NOMO-1 treated with DMSO at 0.1 percent for 48 hours (cell line): Measurements from ENCODE around the gene HMX2.
"Not testable (repeated sequence)": the region's sequence is repeated elsewhere in the genome, so short reads cannot be mapped to it uniquely, and the experiment has no call there.

ENCODE experiments used
- DNase-seq: peaks from one replicate; lab custom pipeline; 2025; ENCODE audit not compliant: unreplicated experiment; lab: John Stamatoyannopoulos, UW

Gene HMX2

DNA sequence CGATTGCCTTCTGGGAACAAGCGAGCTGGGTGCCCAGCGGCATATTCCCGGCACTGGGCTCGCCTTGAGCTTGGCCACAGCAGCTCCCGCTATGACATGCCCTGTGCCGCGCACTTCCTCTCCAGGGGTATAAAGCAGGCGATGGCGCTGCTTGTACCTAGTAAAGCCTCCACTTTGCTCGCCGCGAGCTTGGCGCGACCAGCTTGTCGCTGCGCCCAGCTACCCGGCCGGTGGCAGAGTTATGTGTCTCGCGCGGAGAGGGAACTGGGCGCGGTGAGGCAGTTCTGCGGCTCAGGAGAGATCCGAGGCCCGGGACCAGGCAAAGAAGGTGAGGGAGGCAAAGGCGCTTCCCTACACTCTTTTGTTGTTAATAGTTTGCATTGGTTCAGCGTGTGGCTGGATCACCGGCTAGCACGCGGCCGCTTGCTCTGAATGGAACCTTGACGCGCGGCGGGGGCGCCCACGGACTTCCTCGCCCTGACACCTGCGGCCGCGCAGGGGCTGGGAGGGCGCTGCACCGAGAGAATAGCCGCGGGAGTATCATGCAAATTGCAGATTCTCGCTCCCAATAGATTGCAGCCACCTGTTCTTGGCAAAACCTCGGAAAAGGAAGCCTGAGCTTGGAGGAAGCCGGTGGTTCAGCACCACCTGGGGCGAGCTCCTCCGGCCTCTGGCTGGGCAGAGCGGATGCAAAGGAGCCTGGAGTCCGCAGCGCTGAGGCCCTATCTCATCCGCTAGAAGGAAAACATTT lies 3.2 kb downstream of the HMX2 start:
- DNase-seq: peak; percentile 38

DNA sequence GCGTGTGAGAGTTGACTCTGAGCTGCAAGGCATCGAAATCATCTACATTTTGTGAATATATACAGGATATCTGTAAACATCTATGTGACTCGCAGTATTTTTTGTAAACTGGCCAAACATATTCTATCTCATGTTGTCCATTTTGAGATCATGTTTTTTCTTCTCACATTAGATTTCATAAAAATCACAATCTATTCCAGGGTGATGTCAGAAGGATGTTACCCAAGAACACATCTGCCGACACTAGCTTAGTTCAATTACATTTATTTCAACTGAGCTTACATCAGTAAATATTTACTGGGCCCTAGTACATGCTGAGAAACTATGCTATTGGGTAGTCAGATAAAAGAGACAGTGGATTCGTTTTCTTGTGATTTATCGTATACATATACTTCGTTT lies 3.8 kb downstream of the HMX2 start:
- no peak for DNase-seq

DNA sequence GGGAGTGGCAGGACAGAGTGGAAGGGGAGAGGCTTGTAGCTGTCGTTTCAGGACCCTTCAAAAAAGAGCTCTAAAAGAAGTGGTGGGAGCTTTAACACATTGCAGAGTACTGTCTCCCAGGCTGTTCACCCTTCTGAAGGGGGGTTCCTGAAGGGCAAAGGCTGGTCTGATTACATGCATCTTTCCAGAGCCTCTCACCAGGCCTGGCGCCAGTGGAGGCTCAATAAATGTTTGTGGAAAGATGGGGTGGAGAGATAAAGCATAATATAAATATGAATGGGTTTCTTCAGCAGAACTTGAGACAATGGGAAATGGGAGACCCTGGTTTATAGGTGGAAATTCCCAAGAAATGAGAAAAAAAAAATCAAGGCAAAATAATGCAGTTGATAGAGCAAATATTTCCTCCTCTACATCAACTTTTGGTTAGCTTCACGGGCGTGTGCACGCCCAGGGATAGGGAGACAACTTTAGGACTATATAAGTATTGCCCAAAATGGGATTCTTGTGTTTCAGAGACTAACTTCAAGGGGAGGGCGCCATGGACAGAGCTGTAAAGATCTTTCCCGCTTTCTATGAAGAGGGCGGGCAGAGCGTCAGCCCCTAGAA lies 5.7 kb downstream of the HMX2 start:
- no peak for DNase-seq

DNA sequence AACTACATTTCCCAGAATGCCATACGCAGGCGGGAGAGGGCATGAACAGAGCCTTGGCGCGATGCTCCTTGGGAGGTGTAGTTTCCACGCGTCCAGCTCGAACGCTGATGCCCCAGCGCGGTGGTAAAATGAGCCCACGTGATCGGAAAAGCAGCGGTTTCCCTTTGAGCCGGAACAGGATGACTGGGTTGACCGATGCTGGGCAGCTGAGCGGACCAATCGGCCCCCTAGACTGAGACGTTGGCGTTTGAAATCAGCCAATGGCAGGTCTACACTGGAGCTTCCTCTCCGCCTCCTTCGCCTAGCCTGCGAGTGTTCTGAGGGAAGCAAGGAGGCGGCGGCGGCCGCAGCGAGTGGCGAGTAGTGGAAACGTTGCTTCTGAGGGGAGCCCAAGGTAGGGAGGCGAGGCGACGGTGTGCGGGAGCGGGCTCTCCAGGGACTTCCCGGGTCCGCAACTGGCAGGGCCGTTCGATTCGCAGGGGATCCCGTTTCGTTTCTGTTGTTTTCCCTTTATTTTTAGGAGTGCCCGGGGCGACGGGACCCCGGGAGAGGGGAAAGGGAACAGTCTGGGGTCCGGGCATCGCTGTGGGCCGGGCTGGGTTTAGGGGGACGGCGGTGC lies 6.3 kb downstream of the HMX2 start, which contains the start of gene BUB3:
Gene BUB3, plus strand, starts transcription at position 311 of the 619 bp plus-strand sequence. CDS start 516 bp downstream, outside the sequence.
- peak; percentile 99 for DNase-seq

DNA sequence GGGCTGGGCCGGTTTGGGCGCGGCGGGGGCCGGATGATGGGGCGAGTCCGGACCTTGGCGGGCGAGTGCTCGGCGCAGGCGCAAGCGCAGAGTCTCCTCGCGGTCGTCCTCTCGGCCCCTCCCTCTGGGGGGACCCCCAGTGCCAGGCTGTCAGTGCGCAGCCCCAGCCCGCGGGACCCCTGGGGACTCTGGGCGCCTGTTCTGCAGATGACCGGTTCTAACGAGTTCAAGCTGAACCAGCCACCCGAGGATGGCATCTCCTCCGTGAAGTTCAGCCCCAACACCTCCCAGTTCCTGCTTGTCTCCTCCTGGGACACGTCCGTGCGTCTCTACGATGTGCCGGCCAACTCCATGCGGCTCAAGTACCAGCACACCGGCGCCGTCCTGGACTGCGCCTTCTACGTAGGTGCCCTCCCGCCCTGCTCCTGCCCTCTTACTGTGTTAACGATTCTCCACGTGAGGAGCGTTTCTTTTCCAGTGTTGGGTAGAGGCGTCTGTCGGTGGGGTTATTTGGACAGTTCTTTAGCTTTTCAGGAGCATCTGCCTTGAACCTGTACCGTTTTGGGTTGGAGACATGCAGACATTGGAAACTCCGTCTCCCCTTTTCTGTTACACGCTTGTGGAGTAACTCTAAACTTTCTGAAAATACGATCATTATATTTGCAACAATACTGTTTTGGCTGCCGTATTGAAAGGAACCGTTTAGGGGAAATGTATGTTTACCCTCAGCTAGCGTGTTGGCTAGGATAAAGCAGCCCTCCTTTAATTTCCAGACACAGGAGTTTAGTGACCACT lies 7.0 kb downstream of the HMX2 start:
- DNase-seq: no peak

DNA sequence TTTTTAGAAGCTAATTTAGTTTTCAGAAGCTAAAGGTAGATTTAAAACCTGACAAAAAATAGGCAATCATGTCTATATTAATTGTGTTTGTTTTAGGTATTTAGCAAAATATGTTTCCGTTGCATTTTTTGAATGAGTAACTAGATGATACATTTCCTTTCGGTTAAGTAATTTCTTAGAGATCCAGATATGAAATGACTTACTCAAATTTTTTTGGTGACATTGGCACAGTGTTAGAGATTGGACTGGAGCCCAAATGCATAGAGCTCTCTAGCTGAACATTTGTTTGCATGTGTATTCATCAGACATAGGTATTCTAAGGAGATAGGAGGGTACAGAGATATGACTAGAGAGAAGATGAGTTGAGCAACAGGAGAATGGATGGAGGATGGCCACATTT lies 8.1 kb downstream of the HMX2 start:
- no peak for DNase-seq

DNA sequence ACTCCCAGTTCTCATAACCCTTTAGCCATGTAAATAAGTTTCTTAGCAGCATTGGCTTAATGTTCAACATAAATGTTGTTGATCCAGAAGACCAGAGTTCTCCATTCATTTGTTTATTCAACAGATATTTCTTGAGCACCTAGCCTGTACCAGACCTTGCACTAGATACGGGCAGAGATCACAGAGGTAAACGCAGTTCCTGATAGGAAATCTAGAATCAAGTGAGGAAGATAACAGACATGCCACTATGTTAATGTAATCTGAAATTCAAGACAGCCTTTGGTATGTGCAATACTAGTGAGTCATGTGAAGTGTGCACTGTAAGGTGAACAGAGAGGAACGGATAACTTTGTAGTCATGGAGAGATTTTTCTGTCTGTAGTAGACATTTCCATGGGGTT lies 9.3 kb downstream of the HMX2 start:
- DNase-seq: no peak

DNA sequence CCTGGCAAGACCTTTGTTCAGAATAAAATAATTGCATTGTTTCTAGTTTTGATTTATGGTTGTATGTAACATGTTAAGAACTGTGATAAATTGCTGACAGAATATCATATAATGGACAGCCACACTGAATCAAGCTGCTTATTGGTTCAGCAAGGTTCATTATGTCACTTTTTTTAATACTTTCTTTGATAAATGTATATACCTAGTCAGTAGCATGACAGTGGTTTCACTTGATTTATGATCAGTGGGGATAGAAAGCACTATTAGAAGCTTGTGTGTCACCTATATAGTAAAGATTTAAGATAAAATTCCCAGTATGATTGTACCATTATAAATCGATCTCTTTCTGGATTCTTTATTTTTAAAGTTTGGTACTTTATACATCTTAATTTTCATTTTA lies 10.7 kb downstream of the HMX2 start:
- no peak for DNase-seq

DNA sequence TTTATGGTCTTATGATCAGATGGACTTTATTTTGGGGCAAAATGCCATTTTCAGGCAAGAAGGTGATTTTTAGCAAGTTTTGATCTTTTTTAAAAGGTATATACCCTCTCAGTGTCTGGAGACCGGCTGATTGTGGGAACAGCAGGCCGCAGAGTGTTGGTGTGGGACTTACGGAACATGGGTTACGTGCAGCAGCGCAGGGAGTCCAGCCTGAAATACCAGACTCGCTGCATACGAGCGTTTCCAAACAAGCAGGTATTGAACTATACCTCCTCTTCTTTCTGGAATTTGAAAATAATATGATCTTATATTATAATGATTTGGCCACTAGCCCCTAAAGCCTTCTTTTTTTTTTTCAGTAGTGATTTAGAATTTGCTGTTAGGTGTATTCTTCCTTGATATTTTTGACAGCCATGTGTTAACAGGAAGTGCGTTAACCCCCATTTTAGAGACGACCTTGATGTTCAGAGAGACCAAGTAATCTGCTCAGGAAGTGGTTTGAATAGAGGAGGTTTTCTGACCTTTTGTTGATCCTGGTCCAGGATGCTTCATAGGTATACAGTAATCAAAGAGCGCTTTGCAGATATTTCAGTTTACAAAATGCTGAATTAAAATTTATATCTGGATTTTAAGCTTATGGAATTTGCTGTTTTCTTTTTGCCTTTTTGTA lies 12.5 kb downstream of the HMX2 start:
- DNase-seq: no peak

DNA sequence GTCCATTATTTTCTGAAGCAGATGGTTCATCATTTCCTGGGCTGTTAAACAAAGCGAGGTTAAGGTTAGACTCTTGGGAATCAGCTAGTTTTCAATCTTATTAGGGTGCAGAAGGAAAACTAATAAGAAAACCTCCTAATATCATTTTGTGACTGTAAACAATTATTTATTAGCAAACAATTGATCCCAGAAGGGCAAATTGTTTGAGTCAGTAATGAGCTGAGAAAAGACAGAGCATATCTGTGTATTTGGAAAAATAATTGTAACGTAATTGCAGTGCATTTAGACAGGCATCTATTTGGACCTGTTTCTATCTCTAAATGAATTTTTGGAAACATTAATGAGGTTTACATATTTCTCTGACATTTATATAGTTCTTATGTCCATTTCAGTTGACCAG lies 16.4 kb downstream of the HMX2 start:
- no peak for DNase-seq

DNA sequence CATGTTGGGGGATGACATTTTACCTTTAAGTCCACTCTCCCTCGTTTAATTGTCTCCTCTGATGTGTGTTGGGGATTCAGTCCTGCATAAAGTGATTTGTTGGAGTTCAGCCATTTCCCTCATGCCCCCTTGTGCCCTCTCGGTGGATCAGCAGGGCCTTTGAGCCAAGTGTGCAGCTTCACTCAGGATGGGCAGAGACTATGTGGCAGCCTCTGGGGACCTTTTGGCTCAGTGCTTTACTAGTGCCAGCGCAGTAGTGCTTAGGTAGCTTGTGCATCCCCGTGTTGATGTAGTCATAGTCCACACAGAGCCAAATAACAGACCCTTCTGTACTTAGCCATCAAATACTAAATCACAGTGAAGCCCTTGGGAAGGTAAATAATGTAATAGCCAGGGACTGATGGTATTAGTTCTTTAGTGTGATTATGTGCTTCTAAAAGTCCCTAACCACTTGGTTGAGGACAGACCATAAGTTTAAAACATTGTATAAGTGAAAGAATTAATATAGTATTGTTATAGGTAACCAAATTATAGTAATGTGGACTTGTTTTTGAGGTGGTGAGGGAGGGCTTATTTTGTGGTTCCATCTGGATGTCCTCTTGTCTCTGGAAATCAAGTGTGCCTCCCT lies 17.6 kb downstream of the HMX2 start:
- no peak for DNase-seq

DNA sequence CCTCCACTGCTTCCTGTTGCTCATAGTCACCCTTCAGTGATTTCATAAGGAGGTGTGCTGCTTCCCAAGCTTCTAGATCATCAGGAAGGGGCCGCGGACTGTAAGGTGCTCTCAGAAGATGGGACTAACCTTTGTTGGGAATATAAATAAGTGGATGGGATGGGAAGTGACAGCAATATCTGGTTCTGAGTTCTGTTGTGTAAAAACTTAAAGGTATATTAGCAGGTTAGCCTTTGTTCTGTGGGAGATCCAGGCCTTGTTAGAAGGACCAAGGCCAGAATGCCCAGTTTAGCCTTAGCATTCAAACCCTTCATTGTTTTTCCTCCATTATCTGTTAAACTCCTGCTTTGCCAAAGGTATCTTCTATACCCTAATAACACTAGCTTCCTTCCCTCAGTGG lies 18.7 kb downstream of the HMX2 start:
- DNase-seq: no peak

DNA sequence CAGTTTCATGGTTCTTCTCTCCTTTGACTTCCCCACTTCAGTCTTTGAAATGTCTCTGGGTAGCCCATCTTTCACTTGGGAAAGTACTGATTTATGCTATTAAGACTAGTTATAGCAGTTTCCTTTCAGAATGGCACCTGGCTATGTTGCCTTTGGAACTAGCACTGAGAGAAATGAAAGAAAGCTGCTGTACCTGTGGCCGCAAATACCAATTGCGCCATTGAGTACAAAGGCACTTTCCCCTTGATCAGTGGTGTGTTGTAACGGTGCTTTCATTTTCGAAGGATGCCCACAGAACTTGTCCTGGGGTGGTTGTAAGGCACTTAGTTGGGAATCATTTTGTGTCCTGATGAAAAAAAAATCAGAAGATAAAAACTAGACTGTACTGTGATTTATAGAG lies 23.0 kb downstream of the HMX2 start:
- DNase-seq: no peak

DNA sequence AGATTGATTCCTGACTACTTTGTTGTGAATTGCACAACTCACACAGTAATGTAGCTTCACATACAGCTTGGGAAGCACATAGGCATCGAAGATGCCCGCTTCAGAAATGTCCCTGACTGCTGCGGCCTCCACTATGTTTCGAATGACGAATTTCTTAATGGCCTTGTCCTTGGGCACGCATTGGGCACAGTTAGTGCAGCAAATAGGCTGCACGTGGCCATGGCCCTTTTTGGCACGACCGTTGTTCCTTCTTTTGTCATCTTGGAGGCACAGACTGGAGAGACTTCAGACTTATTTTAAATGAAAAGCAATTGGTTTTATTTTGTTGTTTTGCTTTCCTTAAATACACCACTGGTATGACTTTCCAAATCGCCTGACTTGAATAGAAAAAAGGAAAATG lies 23.7 kb downstream of the HMX2 start:
- not testable (repeated sequence) for DNase-seq

DNA sequence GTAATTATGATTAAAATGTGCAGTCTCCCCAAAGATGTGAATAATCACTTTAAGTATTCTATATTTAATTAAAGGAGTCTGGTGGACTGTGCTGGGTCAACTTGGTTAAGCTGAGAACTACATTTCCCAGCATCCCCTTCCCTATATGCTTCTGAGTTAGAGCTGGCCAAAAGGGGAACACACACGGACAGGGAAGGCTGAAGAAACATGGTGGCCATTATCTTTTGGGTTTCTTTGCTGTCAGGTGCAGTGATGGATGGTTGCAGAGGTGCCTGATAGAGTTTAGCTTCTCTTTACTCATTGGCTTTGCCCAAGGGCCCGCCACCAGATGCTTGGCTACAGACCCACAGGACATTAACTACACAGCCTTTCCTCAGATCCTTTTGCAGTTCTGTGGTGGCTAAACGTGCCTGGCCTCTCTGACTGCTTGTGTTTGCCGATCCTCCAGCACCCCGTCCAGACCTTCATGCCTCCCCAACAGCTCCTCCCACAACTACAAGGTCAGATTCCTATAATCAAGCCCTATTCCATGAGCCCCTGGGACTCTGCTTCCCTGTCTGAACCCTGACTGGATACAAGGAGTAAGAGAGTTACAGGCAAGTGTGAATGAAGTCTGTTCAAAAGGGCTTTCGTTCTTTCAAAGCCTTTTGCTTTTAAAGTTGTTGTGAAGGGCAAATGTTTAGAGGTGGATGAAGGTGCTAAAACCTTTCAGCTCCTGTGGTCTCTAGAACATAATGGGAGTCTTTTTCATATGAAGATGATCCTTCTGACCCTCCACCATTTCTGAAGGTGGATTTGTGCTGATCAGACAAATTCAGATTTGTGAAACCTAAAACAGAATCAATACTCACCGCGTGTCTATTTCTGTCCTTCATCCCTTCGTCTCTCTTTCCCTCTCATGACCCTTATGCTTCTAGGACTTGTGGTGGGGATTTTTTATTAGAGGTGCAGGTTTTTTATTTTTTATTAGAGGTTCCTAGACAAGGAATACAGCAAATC lies 27.8 kb downstream of the HMX2 start:
- no peak for DNase-seq

DNA sequence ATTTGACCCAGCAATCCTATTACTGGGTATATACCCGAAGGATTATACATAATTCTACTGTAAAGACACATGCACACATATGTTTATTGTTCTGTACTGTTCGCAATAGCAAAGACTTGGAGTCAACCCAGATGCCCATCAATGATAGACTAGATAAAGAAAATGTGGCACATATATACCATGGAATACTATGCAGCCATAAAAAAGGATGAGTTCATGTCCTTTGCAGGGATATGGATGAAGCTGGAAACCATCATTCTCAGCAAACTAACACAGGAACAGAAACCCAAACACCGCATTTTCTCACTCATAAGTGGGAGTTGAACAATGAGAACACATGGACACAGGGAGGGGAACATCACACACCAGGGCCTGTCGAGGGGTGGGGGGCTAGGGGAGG lies 30.5 kb downstream of the HMX2 start:
- not testable (repeated sequence) for DNase-seq

DNA sequence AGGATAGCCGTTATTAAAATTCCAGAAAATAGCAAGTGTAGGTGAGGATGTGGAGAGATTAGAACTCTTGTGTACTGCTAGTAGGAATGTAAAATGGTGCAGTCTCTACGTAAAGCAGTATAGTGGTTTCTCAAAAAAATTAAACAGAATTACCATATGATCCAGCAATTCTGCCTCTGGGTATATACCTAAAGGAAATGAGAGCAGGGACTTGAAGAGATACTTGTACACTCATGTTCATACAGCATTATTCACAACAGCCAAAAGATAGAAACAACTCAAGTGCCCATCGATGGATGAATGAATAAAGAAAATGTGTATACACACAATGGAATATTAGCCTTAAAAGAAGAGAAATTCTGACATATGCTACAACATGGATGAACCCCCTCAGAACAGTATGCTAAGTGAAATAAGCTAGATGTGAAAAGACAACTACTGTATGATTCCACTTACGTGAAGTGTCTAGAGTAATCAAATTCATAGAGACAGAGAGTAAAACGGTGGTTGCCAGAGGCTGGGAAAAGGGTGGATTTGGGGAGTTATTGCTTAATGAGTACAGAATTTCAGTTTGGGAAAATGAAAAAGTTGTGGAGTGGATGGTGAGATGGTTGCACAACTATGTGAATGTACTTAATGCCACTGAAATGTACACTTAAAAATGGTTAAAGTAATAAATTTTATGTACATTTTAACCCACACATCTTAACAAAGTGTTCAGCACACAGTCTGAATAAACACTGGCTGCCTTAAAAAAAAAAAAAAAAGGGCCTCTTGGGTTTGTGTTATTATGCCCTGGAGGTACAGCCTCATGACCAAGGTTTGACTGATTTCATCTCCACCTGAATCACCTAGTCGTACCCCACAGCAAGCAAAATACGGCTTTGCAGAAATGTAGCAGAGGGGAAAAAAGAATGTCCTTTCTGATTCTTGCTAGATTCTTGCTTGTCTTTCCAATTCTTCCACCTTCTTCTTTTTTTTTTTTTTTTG lies 32.5 kb downstream of the HMX2 start:
- DNase-seq: no peak

DNA sequence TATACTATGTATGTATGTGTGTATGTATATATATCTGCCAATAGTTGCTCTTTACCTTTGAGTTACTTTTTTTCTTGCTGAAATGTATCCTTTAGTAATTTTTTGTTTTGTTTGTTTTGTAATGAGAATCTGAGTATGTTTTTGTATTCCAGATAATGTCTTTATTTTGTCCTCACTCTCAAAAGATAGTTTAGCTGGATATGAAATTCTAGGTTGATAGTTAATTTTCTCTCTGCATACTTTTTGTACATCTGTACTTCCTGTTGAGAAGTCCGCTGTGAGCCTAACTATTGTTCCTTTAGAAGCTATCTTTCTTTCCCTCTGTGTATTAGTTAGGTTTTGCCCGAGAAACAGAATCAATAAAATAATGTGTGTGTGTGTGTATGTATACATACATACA lies 35.8 kb downstream of the HMX2 start:
- no peak for DNase-seq
